Lower lobe of right lung (tissue), 2 donors: ENCODE measurements around the gene C17orf100. TPM values are rescaled to one million over a fixed set of nuclear protein-coding genes. Genes with fewer than 3 reads are reported as not detected.

Experiments used
- ATAC-seq, 2 donors: fragments of 200-7000 bp; cut with Tn5 transposase; one replicate each; pipeline ENCODE4 v1.9.1; 2020 to 2022; ENCODE audit warnings: mild to moderate bottlenecking in 2 of 2, moderate library complexity in 2 of 2
- DNase-seq: peaks from one replicate; pipeline ENCODE4 v3.0.0-alpha.2; 2020
- H3K27ac ChIP-seq: fragments of 200-600 bp; one replicate; pipeline ENCODE4 v1.8.0; 2022
- H3K27me3 ChIP-seq: fragments of 200-600 bp; one replicate; pipeline ENCODE4 v1.8.0; 2022; ENCODE audit warnings: low read depth
- H3K36me3 ChIP-seq: fragments of 200-600 bp; one replicate; pipeline ENCODE4 v1.8.0; 2022; ENCODE audit warnings: mild to moderate bottlenecking
- H3K4me1 ChIP-seq: fragments of 200-600 bp; one replicate; pipeline ENCODE4 v1.8.0; 2022
- H3K4me3 ChIP-seq: fragments of 200-600 bp; one replicate; pipeline ENCODE4 v1.8.0; 2022; ENCODE audit warnings: mild to moderate bottlenecking
- H3K9me3 ChIP-seq: fragments of 200-600 bp; one replicate; pipeline ENCODE4 v1.8.0; 2022
- CTCF ChIP-seq: fragments of 200-600 bp; IDR thresholded peaks from one replicate; pipeline ENCODE4 v1.8.0; 2022; ENCODE audit warnings: antibody characterized with exemption, mild to moderate bottlenecking
- intact Hi-C: fragments of 100-400 bp; cut with DNase I; formaldehyde crosslinking; loops from one replicate; pipeline ENCODE4 v1.11.0; 2022
- total RNA-seq: library from RNA; stranded (reverse); fragmentation: NEBNext Ultra II Directional; extraction: Animal tissue kit (Norgen Biotek cat#: 25700); gene quantifications from one replicate; pipeline ENCODE4 v1.2.1, GENCODE V29; 2021
- donor health status: DM: no; HTN: yes; CAD: no; lungs with severe emphysema.

C17orf100 gene
- total RNA-seq, 1 donor from 2014 or later: 1.9 TPM

- no peak for TF ChIP-seq CTCF
- Histone ChIP-seq H3K27ac (no peak overlapping the region), H3K9me3 (no peaks in the 10 kb centered on the region), H3K4me1 (no peaks in the 10 kb centered on the region), H3K36me3 (peaks cover 53% of the 10 kb centered on the region), H3K4me3 (no peak overlapping the region), H3K27me3 (no peaks in the 10 kb centered on the region)
- intact Hi-C loops: no loop called here
- ATAC-seq: no peak
- DNase-seq: no peak
Observed at GRCh38 chr17:6632530-6632929, 19.0 kb upstream of the C17orf100 start.

GRCh38 chr17:6633263-6633662 lies 18.3 kb upstream of the C17orf100 start:
- H3K4me3 ChIP-seq: no peak overlapping the region
- H3K27me3 ChIP-seq: no peaks in the 10 kb centered on the region
- no peak for TF ChIP-seq CTCF
- peaks cover 2% of the 10 kb centered on the region for H3K4me1 ChIP-seq
- intact Hi-C loops: no loop called here
- no peak overlapping the region for H3K27ac ChIP-seq
- DNase-seq (no peak), ATAC-seq (no peak)
- peaks cover 46% of the 10 kb centered on the region for H3K36me3 ChIP-seq
- no peaks in the 10 kb centered on the region for H3K9me3 ChIP-seq

GRCh38 chr17:6636105-6636504 lies 15.5 kb upstream of the C17orf100 start:
- H3K36me3 ChIP-seq: peaks cover 39% of the 10 kb centered on the region
- ATAC-seq: no peak
- intact Hi-C loops: no loop called here
- H3K4me1 ChIP-seq: peaks cover 16% of the 10 kb centered on the region
- no peak for TF ChIP-seq CTCF
- no peak for DNase-seq
- H3K9me3 ChIP-seq: no peaks in the 10 kb centered on the region
- no peak overlapping the region for H3K27ac ChIP-seq
- no peak overlapping the region for H3K4me3 ChIP-seq
- H3K27me3 ChIP-seq: no peaks in the 10 kb centered on the region

GRCh38 chr17:6636616-6637457 lies 14.7 kb upstream of the C17orf100 start:
- peaks cover 22% of the 10 kb centered on the region for H3K4me1 ChIP-seq
- TF ChIP-seq CTCF: no peak
- no peak overlapping the region for H3K27ac ChIP-seq
- intact Hi-C loops: no loop called here
- ATAC-seq (no peak), DNase-seq (no peak)
- H3K9me3 ChIP-seq: no peaks in the 10 kb centered on the region
- H3K4me3 ChIP-seq: no peak overlapping the region
- H3K36me3 ChIP-seq: peaks cover 31% of the 10 kb centered on the region
- no peaks in the 10 kb centered on the region for H3K27me3 ChIP-seq

GRCh38 chr17:6637458-6637840 lies 14.1 kb upstream of the C17orf100 start:
- Histone ChIP-seq H3K4me3 (no peak overlapping the region), H3K4me1 (peaks cover 28% of the 10 kb centered on the region), H3K27ac (no peak overlapping the region), H3K36me3 (peaks cover 27% of the 10 kb centered on the region), H3K27me3 (no peaks in the 10 kb centered on the region), H3K9me3 (no peaks in the 10 kb centered on the region)
- DNase-seq: no peak
- no peak for ATAC-seq
- intact Hi-C loops: no loop called here
- TF ChIP-seq CTCF: no peak
